ENCODE measurements around the gene KCNIP1.

Gene KCNIP1

GRCh38 chr5:170632266-170632984, 128.6 kb downstream of the KCNIP1 start:
- POLR2A ChIA-PET: no interaction called here
- CTCF ChIA-PET: interaction anchor here (0.7 to 9.0 kb wide), 17 partner anchors 11 to 1712 kb away, joined by 3 to 135 read pairs (median 5); no protein-coding TSS in a partner anchor
- TF ChIP-seq, protein P1, sequence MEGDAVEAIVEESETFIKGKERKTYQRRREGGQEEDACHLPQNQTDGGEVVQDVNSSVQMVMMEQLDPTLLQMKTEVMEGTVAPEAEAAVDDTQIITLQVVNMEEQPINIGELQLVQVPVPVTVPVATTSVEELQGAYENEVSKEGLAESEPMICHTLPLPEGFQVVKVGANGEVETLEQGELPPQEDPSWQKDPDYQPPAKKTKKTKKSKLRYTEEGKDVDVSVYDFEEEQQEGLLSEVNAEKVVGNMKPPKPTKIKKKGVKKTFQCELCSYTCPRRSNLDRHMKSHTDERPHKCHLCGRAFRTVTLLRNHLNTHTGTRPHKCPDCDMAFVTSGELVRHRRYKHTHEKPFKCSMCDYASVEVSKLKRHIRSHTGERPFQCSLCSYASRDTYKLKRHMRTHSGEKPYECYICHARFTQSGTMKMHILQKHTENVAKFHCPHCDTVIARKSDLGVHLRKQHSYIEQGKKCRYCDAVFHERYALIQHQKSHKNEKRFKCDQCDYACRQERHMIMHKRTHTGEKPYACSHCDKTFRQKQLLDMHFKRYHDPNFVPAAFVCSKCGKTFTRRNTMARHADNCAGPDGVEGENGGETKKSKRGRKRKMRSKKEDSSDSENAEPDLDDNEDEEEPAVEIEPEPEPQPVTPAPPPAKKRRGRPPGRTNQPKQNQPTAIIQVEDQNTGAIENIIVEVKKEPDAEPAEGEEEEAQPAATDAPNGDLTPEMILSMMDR (IDR thresholded peaks at IDR 0.05; ENCODE audit: control extremely low read depth, extremely low read depth, low read depth, missing control alignments): no peak
- no peak for DNase-seq (ENCODE audit: extremely low spot score)

GRCh38 chr5:170632985-170633234, 129.1 kb downstream of the KCNIP1 start:
- ChIA-PET POLR2A (no interaction called here), CTCF (interaction anchor here (0.9 to 9.0 kb wide), 15 partner anchors 9 to 223 kb away, joined by 3 to 135 read pairs (median 5); no protein-coding TSS in a partner anchor)
- TF ChIP-seq, protein P1 (IDR thresholded peaks at IDR 0.05; ENCODE audit: control extremely low read depth, extremely low read depth, low read depth, missing control alignments): peak; percentile 94
- DNase-seq (ENCODE audit: extremely low spot score): peak; percentile 83

GRCh38 chr5:170633235-170634081, 129.6 kb downstream of the KCNIP1 start:
- POLR2A ChIA-PET: no interaction called here

GRCh38 chr5:170634256-170634990, 130.6 kb downstream of the KCNIP1 start:
- POLR2A ChIA-PET: no interaction called here
- TF ChIP-seq, protein P1 (IDR thresholded peaks at IDR 0.05; ENCODE audit: control extremely low read depth, extremely low read depth, low read depth, missing control alignments): no peak
- CTCF ChIA-PET: interaction anchor here (1.1 to 9.0 kb wide), 15 partner anchors 9 to 409 kb away, joined by 3 to 135 read pairs (median 5); no protein-coding TSS in a partner anchor
- no peak for DNase-seq (ENCODE audit: extremely low spot score)

More at GRCh38 chr5:170633235-170634081, 129.6 kb downstream of the KCNIP1 start:
- TF ChIP-seq, protein P1 (IDR thresholded peaks at IDR 0.05; ENCODE audit: control extremely low read depth, extremely low read depth, low read depth, missing control alignments): no peak
- no peak for DNase-seq (ENCODE audit: extremely low spot score)
- CTCF ChIA-PET: interaction anchor here (0.7 to 9.0 kb wide), 21 partner anchors 8 to 408 kb away, joined by 3 to 135 read pairs (median 5); no protein-coding TSS in a partner anchor

DNA sequence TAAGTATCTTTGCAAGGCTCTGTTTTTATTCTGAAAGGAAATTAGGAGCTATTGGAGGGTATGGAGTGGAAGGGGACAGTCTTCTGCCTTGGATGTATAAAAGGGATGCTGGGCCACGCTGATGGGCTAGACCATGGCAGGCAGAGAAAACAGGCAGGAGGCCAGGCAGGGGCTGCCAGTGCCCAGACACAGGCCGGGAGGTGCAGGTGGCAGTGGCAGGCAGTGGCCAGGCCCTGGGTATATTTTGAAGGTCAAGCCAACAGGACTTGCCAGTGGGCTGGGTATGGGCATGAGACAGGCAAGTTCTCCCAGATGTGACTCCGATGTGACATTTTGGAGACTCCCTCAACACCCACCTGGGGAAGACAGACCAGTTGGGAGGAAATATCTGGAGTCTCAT, 131.9 kb downstream of the KCNIP1 start:
- POLR2A ChIA-PET: no interaction called here
- CTCF ChIA-PET: interaction anchor here (1.1 to 9.0 kb wide), 6 partner anchors 9 to 225 kb away, joined by 3 to 135 read pairs (median 4); no protein-coding TSS in a partner anchor
- TF ChIP-seq, protein P1 (IDR thresholded peaks at IDR 0.05; ENCODE audit: control extremely low read depth, extremely low read depth, low read depth, missing control alignments): no peak
- DNase-seq (ENCODE audit: extremely low spot score): no peak

DNA sequence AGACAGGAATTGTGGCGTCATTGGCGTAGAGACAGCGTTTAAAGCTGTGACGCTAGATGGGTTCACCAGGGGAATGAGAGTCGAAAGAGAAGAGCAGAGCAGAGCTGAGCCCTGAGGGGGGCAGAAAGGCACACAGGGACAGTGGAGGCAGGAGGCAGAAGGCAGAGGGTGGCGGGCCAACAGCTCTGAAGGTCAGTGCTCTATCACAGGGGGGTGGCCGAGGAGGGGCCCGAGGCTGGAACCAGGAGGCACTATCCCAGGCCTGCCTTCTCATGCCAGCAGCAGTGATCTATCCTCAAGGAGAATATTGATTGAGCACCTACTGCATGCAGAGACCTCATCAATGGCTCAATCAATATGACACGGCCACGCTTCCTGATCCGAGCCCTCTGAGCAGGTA, 132.4 kb downstream of the KCNIP1 start:
- DNase-seq (ENCODE audit: extremely low spot score): no peak
- CTCF ChIA-PET: interaction anchor here (1.4 to 9.0 kb wide), 4 partner anchors 9 to 203 kb away, joined by 3 to 135 read pairs (median 20); no protein-coding TSS in a partner anchor
- TF ChIP-seq, protein P1 (IDR thresholded peaks at IDR 0.05; ENCODE audit: control extremely low read depth, extremely low read depth, low read depth, missing control alignments): no peak
- POLR2A ChIA-PET: no interaction called here

Data from GM10248 (cell line).